T-helper 9 cell (primary cell): ENCODE data around the gene CCDC57.

Experiments used
- DNase-seq: peaks from one replicate; pipeline ENCODE4 v3.0.0-alpha.2; 2020

Gene CCDC57

DNA sequence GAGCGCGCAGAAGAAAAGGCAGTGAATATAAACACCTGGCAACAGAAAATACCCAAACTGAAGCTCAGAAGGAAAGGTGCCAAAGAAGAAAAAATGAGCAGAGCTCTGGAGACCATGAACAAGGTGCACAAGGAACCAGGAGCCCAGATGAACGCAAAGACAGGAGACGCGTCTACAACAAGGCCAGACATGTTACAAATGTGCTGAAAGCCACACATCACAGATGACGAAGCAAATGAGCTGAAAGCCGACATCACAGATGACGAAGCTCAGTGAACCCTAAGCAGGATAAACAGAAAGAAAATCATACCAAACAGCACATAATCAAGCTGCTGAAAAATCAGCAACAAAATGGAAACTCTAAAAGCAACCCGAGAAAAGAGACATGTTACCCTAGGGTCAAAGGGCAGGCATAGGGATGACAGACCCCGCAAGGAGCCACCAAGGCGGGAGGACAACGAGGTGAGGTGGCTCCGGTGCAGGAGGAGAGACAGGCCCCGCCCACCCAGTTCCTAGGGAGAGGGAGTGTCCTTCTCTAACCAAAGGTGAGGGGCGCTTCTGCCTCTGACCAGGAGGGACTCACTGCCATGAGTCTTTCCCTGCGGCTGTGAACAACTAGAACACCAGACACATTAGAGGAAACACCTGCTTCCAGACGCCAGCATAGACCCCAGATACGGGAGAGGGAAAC, 39.1 kb downstream of the CCDC57 start:
- no peak for DNase-seq

DNA sequence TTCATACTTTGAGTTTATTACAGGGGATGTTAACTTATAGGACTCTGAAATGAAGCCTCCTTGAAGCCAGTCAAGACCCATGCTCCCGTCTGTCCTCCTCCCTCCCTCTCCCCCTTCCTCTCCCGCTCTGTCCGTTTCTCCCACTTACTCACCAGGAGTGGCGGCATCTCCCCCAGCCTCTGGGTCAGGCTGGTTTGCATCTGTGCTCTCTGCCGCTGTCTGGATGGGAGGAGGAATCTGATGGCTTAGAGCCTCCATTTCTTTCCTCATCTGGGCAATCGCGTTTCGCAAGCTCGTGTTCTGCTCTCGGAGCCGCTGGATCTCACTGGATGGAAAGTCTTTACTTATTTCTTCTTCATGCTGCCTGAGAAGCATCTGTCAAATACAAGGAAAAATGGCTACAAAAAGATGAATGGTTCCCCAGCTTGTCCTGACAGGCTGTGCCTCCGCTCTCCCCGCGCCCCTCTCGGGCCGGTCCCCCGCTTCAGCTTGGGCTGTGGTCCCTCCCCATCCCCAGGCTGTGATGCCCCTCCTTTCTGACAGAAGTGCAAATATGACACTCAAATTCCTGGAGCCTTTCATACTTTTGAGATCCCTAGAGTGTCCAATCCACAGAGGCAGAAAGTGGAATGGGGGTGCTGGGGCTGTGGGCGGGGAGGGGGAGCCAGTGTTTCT, 40.0 kb downstream of the CCDC57 start:
- DNase-seq: no peak

DNA sequence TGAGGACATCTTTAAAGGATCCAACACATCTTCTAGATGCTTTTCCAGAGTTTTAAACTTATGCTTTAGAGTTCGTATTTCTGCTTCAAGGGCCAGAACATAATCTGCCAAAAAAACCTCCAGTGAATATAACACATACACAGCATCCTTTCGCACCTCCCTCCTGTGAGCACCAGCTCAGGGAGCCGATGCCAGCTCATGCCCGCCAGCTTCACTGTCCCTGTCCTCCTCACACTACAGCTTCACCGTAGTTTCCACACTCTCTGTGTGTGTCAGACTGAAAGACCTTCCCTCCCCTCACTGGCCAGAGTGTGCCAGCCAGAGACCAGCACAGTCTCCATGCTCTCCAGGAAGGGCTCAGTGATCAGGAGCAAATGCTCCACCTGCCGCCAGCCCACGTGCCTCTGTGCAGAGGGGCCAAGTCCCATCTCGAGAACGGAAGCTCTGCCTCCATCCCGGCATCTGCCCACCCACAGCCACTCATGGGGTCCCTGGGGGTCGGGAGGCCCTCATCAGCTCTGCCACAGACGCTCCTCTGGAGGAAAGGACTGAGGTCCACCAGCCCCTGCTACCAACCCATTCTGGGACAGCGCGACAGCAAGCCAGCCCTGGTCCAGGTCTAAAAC, 40.8 kb downstream of the CCDC57 start:
- no peak for DNase-seq

DNA sequence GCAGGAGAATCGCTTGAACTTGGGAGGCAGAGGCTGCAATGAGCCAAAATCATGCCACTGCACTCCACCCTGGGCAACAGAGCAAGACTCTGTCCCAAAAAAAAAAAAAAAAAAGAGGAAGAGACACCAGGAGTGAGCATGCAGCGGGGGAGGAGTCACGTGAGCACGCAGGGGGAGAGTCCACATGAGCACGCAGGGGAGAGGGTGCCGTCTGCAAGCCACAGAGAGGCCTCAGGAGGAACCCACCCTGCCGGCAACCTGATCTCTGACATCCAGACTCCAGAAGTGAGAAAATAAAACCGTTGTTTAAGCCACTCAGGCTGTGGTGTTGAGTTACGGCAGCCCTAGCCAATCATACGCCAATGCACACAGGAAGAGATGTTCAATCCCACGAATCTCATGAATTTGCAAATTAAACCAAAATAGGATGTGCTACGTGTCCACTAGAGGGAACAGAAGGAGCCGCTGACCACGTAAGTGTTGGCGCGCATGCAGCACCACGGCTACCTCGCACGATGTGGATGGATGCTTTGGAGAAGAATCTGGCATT, 42.2 kb downstream of the CCDC57 start:
- DNase-seq: no peak

DNA sequence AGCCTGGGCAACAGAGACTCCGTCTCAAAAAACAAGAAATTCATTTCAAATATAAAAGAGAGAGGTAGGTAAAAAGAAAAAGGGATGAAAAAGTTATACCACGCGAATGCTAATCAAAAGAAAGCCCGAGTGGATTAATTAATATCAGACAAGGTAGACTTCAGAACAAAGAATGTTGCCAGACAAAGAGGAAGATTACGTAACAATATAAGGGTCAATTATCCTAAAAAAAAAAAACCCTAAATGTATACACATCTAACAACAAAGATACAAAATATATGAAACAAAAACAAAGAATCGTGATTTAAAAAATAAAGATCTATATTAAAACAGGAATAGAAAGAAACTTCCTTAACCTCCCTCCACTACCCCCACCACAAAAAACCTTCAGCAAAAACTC, 44.1 kb downstream of the CCDC57 start:
- DNase-seq: no peak

DNA sequence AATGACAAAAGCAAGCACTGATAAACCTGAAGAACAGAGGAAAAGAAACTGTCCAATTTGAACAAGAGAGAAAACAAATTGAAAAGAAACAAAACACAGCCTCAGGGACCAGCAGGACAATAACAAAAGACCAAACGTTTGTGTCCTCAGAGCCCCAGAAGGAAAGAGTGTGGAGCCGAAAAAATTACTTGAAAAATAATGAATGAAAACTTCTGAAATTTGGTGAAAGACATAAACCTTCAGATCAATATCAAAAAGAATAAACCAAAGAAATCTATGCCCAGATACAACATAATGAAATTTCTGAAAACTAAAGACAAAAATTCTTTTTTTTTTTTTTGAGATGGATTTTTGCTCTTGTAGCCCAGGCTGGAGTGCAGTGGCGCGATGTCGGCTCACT, 45.6 kb downstream of the CCDC57 start:
- DNase-seq: no peak

DNA sequence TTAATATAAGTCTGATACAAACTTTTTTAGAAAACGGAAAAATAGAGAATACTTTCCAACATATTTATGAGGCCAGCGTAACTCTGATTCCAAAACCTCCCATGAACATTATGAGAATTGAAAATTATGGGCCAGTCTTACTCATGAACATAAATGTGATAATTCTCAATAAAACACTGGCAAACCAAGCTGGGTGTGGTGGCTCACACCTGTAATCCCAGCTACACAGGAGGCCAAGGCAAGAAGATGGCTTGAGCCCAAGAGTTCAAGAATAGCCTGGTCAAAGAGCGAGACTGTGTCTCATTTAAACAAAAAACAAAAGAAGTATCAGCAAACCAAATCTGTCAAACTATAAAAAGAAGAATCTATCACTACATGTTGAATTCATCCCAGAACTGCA, 47.8 kb downstream of the CCDC57 start:
- no peak for DNase-seq

DNA sequence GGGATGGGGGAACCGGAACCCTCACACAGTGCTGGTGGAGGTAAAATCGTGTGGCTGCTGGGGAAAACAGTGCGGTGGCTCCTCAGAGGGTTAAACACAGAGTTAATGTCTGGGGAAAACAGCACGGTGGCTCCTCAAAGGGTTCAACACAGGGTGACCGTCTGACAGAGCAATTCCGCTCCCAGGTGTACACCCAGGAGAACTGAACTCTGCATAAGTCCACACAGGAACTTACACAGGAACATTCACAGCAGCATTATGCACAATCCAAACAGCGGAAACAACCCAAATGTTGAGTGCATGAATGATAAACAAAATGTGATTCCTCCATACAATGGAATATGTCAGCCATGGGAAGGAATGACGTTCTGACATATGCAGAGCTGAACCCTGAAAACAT, 51.4 kb downstream of the CCDC57 start:
- no peak for DNase-seq

DNA sequence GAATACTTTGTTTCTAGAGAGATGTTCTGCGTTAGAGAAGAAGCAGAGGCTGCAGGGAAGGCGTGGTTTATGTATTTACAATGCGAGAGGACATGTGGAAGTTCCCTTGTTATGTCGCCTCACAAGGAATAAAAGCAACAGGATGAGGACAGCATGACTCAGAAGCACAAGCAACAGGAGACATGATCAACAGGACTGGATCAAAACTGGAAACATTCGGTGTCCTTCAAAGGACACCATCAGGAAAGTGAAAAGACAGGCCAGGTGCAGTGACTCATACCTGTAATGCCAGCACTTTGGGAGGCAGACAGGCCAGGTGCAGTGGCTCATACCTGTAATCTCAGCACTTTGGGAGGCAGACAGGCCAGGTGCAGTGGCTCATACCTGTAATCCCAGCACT, 52.6 kb downstream of the CCDC57 start:
- no peak for DNase-seq

DNA sequence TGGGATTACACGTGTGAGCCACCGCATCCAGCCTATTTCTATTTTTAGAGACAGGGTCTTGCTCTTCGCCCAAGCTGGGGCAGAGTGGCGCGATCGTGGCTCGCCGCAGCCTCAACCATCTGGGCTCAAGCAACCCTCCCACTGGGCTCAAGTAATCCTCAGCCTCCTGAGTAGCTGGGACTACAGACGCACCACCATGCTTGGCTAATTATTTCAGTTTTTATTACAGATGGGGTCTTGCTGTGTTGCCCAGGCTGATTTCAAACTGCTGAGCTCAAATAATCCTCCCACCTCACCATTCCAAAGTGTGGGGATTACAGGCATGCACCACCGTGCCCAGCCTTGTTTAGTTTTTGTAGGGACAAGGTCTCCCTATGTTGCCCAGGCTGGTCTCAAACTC, 53.8 kb downstream of the CCDC57 start:
- no peak for DNase-seq

DNA sequence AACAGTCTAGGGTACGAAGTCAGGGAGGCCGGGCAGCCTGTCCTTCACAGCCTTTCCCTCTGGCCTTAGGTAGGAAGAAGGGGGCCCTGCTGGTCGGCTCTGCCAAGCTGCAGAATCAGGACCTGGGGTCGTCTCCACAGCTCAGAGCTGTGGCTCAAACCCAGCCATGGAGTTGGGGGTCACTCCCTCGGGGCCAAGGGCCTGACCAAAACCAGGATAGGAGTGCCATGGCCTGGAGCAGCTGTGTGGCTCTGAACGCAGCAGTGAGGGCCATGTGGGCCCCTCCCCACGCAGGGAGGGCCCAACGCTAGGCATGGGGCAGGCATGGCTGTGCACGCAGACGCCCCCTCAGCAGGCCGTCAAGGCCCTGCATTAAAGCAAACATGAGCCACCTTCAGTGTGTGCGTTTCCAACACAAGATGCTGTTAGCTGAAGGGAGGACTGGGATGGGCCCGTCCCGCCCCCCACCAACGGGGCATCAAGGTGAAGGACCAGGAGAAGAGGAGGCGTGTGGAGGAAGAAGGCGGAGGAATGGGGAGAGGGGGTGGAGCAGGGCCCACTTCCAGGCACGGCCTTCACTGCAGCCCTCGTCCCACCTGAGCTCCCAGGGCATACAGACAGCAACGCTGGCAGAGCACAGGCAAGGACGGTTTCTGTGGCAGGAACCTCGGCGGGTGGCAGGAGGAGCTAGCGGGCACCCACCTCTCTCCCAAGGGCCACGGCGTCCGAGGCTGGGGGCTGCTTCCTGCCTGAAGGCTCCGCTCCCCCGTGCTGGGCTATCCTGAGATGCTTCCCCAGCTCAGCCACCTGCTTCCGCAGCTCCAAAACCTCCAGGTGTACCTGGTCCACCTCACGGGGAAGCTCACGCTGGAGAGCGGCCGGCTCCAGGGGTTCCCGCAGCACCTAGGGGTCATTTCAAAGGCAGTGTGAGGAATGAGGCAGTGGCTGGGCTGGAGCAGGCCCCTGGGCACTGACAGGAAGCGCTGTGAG, 55.3 kb downstream of the CCDC57 start:
- DNase-seq: no peak

DNA sequence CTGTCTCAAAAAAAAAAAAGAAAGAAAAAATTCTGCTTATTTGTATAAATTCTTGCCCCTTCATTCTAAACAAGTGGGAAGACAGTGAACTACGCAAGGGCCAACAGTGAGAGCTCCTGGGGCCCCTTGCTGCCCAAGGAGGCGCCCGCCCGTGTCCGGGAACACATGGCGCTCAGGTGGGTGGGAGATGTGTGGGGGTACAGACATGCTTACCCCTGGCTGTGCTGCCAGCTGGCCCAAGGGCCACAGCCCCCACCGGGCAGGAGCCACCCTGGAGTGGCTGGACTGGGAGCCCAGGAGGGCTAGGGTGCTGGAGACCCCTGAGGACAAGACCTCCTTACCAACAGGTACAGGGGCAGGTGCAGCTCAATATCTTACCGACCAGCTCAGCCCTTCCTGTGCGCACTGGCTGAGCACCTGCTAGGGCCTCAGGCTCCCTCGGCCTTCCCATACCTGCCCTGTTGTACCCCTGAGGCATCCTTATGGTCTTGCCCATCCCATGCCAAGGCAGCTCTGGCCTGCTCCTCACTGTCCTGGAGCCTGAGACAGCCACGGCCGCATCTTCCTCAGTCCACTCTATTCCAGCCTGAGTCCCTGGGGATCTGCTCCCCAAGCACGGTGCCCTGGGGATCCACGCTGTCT, 56.2 kb downstream of the CCDC57 start:
- DNase-seq: no peak

DNA sequence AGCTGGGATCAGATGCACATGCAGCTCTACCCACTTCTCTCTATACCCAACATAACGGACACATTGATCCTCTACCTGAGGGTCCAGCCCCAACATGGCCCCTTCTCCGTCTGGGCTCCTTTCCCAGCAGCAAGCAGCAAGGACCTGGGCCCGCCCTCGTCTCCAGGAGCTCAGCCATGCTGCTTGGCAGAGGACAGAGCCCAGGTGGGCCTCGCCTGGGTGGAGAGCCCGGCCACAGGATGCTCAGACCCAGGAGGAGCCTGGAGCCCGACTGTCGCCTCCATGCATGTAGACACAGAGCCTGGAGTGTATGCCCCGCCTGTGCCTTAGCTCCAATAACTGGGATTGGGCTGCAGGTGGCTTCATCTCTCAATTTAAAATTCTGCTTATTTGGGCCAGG, 57.0 kb downstream of the CCDC57 start:
- no peak for DNase-seq

DNA sequence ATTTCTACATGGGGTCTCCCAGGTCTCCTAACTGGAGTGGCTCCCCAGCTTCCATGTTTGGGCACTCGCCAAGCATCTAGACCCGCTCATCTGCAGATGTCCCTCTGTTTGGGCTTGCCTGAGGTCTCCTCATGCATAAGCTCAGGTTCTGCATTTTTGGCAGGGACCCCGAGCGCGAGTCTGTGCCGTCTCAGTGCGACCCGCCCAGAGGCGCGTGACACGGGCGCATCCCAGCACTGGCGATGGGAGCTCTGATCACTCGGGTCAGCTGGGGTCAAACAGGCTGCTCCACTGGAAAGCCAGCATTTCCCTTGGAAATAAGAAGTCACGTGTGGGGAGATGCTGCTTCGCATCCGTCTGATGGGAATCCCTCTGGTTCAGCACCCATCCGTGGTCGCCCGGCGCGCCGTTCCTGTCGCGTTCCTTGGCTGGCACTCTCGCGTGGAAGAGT, 57.7 kb downstream of the CCDC57 start:
- DNase-seq: no peak

DNA sequence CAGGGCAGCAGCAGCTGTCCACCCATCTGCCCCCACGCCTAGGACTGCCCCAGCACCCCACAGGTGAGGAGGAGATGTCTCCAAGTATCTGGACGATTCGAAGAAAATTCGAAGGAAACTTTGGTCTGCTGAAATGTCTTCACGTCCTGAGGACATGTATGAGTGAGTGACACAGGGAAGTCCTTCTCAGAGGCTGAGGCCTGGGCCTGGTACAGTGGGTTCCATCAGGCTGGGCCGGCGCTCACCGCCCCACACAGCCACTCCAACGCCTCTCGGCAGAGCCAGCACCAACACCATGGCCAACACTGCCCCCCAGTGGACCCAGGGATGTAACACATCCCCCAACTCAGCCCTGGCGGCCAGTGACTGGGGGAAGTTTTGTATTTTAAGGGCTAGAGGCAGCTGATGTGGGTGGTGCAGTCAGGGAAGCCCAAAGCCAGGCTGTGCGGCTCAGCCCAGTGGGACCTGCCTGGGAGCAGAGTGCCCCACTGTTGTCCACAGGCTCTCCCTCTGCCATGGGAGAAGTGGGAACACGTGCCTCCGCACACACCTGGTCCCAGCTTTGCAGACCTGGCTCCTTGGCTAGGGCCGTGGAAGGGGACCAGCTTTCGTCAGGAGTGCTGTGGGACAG, 58.8 kb downstream of the CCDC57 start:
- DNase-seq: peak; percentile 81

DNA sequence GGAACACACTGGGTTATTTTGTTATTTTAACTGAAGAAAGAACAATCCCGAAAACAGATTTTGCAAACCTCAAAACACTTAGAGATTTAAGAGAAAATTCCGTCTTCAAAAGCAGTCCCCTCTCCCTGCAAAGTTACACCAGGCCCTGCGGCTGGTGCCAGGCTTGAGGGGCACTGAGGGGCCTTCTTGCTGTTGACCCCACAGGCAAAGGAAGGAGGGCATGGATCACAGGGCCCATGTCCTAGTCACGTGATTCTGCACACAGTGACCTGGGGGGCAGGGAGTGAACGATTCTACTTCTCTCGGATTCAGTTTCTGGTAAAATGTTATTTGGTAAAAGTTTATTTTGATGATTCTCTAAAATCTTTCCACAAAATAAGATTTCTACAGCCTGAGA, 59.3 kb downstream of the CCDC57 start:
- DNase-seq: no peak

DNA sequence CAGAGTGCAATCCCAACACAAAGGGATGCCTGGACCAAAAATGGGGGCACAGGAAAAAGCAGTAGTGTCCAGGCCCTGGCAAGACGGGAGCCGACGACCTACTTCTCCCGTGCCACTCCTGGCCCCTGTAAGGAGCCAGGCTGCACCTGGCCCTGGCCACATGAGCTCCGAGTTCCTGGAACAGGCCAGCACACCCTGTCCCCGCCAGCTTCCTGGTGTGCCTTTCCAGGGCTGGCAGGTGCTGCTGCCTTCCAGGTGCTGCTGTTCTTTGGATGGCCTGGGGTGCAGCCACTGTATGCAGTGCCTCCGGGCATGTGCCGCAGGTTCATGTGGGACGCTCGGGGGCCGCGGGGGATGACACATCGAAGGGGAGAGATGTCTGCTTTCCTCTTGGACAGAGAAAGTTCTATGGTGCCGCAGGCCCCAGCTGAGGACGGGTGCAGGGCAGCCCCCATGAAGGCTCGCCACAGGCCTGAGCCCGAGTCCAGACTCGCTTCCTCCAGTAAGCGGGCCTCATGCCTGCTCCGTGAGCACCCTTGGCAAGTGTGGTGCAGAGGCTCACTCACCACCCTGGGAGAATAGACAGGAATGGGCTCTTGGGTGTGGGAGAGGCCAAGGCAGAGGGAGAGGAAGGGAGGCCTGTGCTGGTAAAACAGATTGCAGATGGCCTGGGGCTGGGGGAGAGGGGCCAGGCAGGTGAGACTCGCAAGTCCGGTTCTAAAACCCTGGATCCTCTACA, 59.9 kb downstream of the CCDC57 start:
- no peak for DNase-seq

DNA sequence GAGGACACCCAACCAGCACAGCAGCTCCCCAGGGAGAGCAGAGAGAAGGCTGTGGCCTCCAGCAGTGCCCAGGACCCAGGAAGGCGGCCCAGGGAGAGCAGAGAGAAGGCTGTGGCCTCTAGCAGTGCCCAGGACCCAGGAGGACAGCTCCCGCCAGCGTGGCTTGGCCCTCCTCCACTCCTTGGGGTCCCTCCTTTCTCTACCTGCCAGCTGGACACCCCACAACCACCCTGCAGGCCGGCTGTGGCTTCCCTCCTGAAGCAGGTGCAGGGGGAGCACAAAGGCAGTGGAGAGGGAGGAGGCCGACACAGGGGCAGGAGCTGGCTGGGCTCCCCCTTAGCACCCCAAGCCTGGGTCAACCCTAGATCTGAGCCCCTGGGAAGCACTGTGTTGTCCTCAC, 60.5 kb downstream of the CCDC57 start:
- no peak for DNase-seq

DNA sequence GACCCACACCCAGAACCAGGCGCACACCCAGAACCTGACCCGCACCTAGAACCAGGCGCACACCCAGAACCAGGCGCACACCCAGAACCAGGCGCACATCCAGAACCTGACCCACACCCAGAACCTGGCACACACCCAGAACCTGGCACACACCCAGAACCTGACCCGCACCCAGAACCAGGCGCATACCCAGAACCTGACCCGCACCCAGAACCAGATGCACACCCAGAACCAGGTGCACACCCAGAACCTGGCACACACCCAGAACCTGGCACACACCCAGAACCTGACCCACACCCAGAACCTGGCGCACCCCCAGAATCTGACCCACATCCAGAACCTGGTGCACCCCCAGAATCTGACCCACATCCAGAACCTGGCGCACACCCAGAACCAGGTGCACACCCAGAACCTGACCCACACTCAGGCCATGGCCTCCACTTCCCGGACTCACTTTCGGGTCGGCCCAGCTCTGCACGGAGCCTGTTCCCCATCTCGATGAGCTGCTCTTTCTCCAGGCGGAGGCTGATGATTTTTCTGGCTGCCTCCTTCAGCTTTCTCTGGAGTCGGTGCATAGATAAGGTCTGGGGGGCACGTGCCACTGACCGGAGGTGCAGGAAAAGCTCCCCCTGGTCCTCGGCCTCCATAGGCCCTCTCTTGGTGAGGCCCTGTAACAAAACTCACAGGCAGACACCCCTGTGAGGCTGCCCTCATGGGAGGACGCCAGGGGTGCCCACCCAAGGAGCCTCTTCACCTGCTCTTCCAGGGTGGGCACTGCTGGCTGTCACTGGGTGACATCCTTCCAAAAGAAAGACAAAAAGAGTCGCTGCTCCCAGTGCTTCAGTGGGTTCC, 61.3 kb downstream of the CCDC57 start:
- no peak for DNase-seq
